Lower leg skin (tissue), 3 donors: ENCODE measurements around the gene POC1B.

Experiments
- CTCF ChIP-seq, 3 donors: fragments of 450-650 bp; IDR thresholded peaks; one replicate each; pipeline ENCODE4 v1.5.1; 2016; ENCODE audit warnings: antibody characterized with exemption in 3 of 3, mild to moderate bottlenecking in 3 of 3, moderate library complexity in 2 of 3
- POLR2A ChIP-seq, 2 donors: fragments of 450-650 bp; IDR thresholded peaks; one replicate each; pipeline ENCODE4 v1.6.1; 2016 to 2017; ENCODE audit warnings: antibody characterized with exemption in 2 of 2, mild to moderate bottlenecking in 1 of 2, moderate library complexity in 1 of 2

GRCh38 chr12:89484470-89484869, 41.4 kb downstream of the POC1B start:
- no peak for TF ChIP-seq CTCF (IDR thresholded peaks at IDR 0.05)
- TF ChIP-seq POLR2A (IDR thresholded peaks at IDR 0.05): no peak
